Prostate gland (tissue), 2 donors: ENCODE measurements around the gene PTPRT. TPM values are rescaled to one million over a fixed set of nuclear protein-coding genes. Genes with fewer than 3 reads are reported as not detected.

Experiments
- DNase-seq: peaks from one replicate; pipeline ENCODE4 v3.0.0-alpha.2; 2019; ENCODE audit warnings: low spot score
- H3K27ac ChIP-seq, 2 donors: fragments of 200-600 bp; sonication (generic); 2 replicates each; pipeline ENCODE4 v1.5.1; 2017 to 2019
- H3K27me3 ChIP-seq: fragments of 200-600 bp; sonication (generic); replicated peaks from 2 replicates; pipeline ENCODE4 v1.5.1; 2019; ENCODE audit not compliant: insufficient read depth
- H3K36me3 ChIP-seq, 2 donors: fragments of 200-600 bp; sonication (generic); 1 replicate in 1 of 2; 2 replicates in 1 of 2; pipeline versions ENCODE4 v1.5.1 to v1.8.1; 2017 to 2019
- H3K4me1 ChIP-seq: fragments of 200-600 bp; sonication (generic); replicated peaks from 2 replicates; pipeline ENCODE4 v1.5.1; 2019
- H3K4me3 ChIP-seq, 2 donors: fragments of 200-600 bp; sonication (generic); 2 replicates each; pipeline ENCODE4 v1.5.1; 2017 to 2019
- H3K9me3 ChIP-seq: fragments of 200-600 bp; sonication (generic); 2 replicates; pipeline ENCODE4 v1.5.1; 2017
- CTCF ChIP-seq, 4 experiments: fragments of 200-600 bp in 2 of 4; fragments of 450-650 bp in 2 of 4; sonication (generic) in 2 of 4; IDR thresholded peaks; 1 replicate in 3 of 4; 2 replicates in 1 of 4; pipeline ENCODE4 v1.5.1; 2016 to 2019; ENCODE audit warnings: antibody characterized with exemption in 4 of 4, mild to moderate bottlenecking in 2 of 4, moderate library complexity in 2 of 4
- POLR2A ChIP-seq: fragments of 450-650 bp; IDR thresholded peaks from one replicate; pipeline ENCODE4 v1.6.1; 2016; ENCODE audit warnings: antibody characterized with exemption, mild to moderate bottlenecking
- POLR2AphosphoS5 ChIP-seq: sonication (generic); formaldehyde crosslinking; IDR thresholded peaks from one replicate; pipeline ENCODE4 v1.6.1; 2017; ENCODE audit warnings: antibody characterized with exemption
- WGBS: methylation state at CpG from one replicate; pipeline ENCODE4 v1.1.5; 2018; 5-methylcytosine and 5-hydroxymethylcytosine counted together
- intact Hi-C: fragments of 100-400 bp; cut with DNase I; formaldehyde crosslinking; loops from one replicate; pipeline ENCODE4 v1.14.2; 2022
- total RNA-seq, 2 donors: library from RNA; depleted of rRNA; stranded (reverse); fragments of >200 nt; gene quantifications; one replicate each; pipeline ENCODE4 v1.1.0, GENCODE V29; 2016

Gene PTPRT
- total RNA-seq, 2 donors from 2014 or later: 1.5 to 3.5 TPM

GRCh38 chr20:42118409-42119125 lies 1071.1 kb downstream of the PTPRT start:
- no peak overlapping the region for H3K4me3 ChIP-seq

GRCh38 chr20:42118001-42118400 lies 1071.7 kb downstream of the PTPRT start:
- Histone ChIP-seq H3K4me3 (no peak overlapping the region), H3K4me1 (no peaks in the 10 kb centered on the region), H3K27me3 (no peaks in the 10 kb centered on the region), H3K27ac (no peak overlapping the region), H3K36me3 (no peaks in the 10 kb centered on the region), H3K9me3 (no peaks in the 10 kb centered on the region)
- DNase-seq: no peak
- intact Hi-C loops: no loop called here
- 80% methylated on average over 7 of the region's 7 CpGs for WGBS
- TF ChIP-seq POLR2AphosphoS5: no peak
- no peak for TF ChIP-seq POLR2A
- TF ChIP-seq CTCF (IDR thresholded peaks at IDR 0.05): no peak

More at GRCh38 chr20:42118409-42119125, 1071.1 kb downstream of the PTPRT start:
- intact Hi-C loops: no loop called here
- Histone ChIP-seq H3K27ac (no peak overlapping the region), H3K36me3 (no peaks in the 10 kb centered on the region), H3K27me3 (no peaks in the 10 kb centered on the region), H3K9me3 (no peaks in the 10 kb centered on the region), H3K4me1 (no peaks in the 10 kb centered on the region)
- TF ChIP-seq CTCF (IDR thresholded peaks at IDR 0.05) (no peak), POLR2AphosphoS5 (no peak), POLR2A (no peak)
- no peak for DNase-seq
- 62% methylated on average over 7 of the region's 7 CpGs for WGBS

GRCh38 chr20:42113236-42113635 lies 1076.5 kb downstream of the PTPRT start:
- Histone ChIP-seq H3K27me3 (no peaks in the 10 kb centered on the region), H3K4me3 (no peak overlapping the region), H3K36me3 (no peaks in the 10 kb centered on the region), H3K27ac (no peak overlapping the region), H3K9me3 (no peaks in the 10 kb centered on the region), H3K4me1 (no peaks in the 10 kb centered on the region)
- DNase-seq: no peak
- WGBS: 91% methylated on average over 8 of the region's 8 CpGs
- TF ChIP-seq POLR2A (no peak), CTCF (IDR thresholded peaks at IDR 0.05) (no peak), POLR2AphosphoS5 (no peak)
- intact Hi-C loops: no loop called here

GRCh38 chr20:42112161-42112560 lies 1077.5 kb downstream of the PTPRT start:
- intact Hi-C loops: no loop called here
- H3K4me3 ChIP-seq: no peak overlapping the region
- WGBS: 93% methylated on average over 5 of the region's 5 CpGs
- no peaks in the 10 kb centered on the region for H3K27me3 ChIP-seq
- H3K9me3 ChIP-seq: no peaks in the 10 kb centered on the region
- H3K27ac ChIP-seq: no peak overlapping the region
- no peaks in the 10 kb centered on the region for H3K36me3 ChIP-seq
- TF ChIP-seq POLR2AphosphoS5 (no peak), POLR2A (no peak), CTCF (IDR thresholded peaks at IDR 0.05) (no peak)
- H3K4me1 ChIP-seq: no peaks in the 10 kb centered on the region
- DNase-seq: no peak

GRCh38 chr20:42111349-42111748 lies 1078.4 kb downstream of the PTPRT start:
- H3K4me1 ChIP-seq: no peaks in the 10 kb centered on the region
- no peak overlapping the region for H3K4me3 ChIP-seq
- 91% methylated on average over 1 of the region's 1 CpG for WGBS
- H3K9me3 ChIP-seq: no peaks in the 10 kb centered on the region
- H3K27me3 ChIP-seq: no peaks in the 10 kb centered on the region
- DNase-seq: no peak
- TF ChIP-seq POLR2AphosphoS5 (no peak), POLR2A (no peak), CTCF (IDR thresholded peaks at IDR 0.05) (no peak)
- intact Hi-C loops: no loop called here
- no peak overlapping the region for H3K27ac ChIP-seq
- H3K36me3 ChIP-seq: no peaks in the 10 kb centered on the region
